ENCODE data around the gene FDXR. TPM values are rescaled to one million over a fixed set of nuclear protein-coding genes. Genes with fewer than 3 reads are reported as not detected.
A peak's percentile ranks its signal among the peaks of the same experiment; 100 is the strongest.

The FDXR gene
- polyA plus RNA-seq, 3 donors: 2.5 to 7.3 (median 6.2) TPM

DNA sequence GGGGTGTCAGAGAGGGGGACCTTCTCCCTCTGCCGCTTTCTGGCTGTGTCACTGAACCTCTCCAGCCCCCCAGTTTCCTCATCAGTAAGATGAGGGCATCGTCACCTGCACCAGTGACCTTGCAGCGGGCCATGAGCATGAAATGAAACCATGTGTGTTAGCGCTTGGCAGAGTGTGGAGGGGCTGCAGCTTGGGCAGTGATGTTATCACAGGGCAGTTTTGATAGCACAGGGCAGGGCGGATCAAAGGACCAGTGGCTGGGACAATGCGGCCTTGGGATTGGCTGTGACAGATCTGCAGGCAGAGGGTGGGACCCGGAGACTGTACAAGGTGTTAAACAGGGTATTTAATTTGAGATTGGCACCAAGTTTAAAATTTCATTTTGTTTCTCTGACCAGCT lies 57.7 kb downstream of the FDXR start:
- no peak overlapping the region for H3K4me2 ChIP-seq (replicated peaks; ENCODE audit: extremely low read depth, low read length, poor library complexity, severe bottlenecking)
- intact Hi-C loops (cut with micrococcal nuclease): no loop called here
- no peak overlapping the region for H3K4me3 ChIP-seq (replicated peaks in 1 of 3; ENCODE audit: low read depth in 2 of 3, low read length in 3 of 3)
- peaks cover 63% of the 10 kb centered on the region for H4K20me1 ChIP-seq (ENCODE audit: insufficient read depth, low read length)
- no peak overlapping the region for H3K27ac ChIP-seq (ENCODE audit: low read depth in 1 of 2, low read length in 2 of 2)
- peaks cover 34 to 62% of the 10 kb centered on the region in 2 donors for H3K36me3 ChIP-seq (replicated peaks in 1 of 2; ENCODE audit: control insufficient read depth in 1 of 2, insufficient read depth in 2 of 2, low read length in 2 of 2)
- peaks cover 37 to 45% of the 10 kb centered on the region in 2 donors for H3K4me1 ChIP-seq (ENCODE audit: control insufficient read depth in 1 of 2, insufficient read depth in 2 of 2, low read length in 2 of 2)
- no peak for DNase-seq
- H3K27ac Mint-ChIP-seq: peak overlapping the region in 1 of 7 donors; percentile 66
- no peak overlapping the region for H3K4me3 Mint-ChIP-seq
- H3K9me3 Mint-ChIP-seq: no peaks in the 10 kb centered on the region
- H3K79me2 ChIP-seq (ENCODE audit: insufficient read depth, low read length): peaks cover 4% of the 10 kb centered on the region
- no peak overlapping the region for H3K9ac ChIP-seq (ENCODE audit: insufficient read depth, low read length, poor library complexity, severe bottlenecking)
- no peak overlapping the region for H2AFZ ChIP-seq (ENCODE audit: insufficient read depth, low read depth, low read length, poor library complexity, severe bottlenecking)
- no peaks in the 10 kb centered on the region for H3K27me3 ChIP-seq (ENCODE audit: control insufficient read depth in 2 of 2, insufficient read depth in 2 of 2, low read length in 2 of 2)
- WGBS (ENCODE audit: insufficient coverage): 100% methylated on average over 6 of the region's 7 CpGs
- H3K36me3 Mint-ChIP-seq: peaks cover 69 to 87% of the 10 kb centered on the region in 2 donors
- H3K9me3 ChIP-seq (replicated peaks in 1 of 2; ENCODE audit: control insufficient read depth in 1 of 2, insufficient read depth in 1 of 2, low read length in 2 of 2): no peaks in the 10 kb centered on the region
- peaks cover 45% of the 10 kb centered on the region for H3K4me1 Mint-ChIP-seq
- TF ChIP-seq, protein P1, sequence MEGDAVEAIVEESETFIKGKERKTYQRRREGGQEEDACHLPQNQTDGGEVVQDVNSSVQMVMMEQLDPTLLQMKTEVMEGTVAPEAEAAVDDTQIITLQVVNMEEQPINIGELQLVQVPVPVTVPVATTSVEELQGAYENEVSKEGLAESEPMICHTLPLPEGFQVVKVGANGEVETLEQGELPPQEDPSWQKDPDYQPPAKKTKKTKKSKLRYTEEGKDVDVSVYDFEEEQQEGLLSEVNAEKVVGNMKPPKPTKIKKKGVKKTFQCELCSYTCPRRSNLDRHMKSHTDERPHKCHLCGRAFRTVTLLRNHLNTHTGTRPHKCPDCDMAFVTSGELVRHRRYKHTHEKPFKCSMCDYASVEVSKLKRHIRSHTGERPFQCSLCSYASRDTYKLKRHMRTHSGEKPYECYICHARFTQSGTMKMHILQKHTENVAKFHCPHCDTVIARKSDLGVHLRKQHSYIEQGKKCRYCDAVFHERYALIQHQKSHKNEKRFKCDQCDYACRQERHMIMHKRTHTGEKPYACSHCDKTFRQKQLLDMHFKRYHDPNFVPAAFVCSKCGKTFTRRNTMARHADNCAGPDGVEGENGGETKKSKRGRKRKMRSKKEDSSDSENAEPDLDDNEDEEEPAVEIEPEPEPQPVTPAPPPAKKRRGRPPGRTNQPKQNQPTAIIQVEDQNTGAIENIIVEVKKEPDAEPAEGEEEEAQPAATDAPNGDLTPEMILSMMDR (IDR thresholded peaks at IDR 0.05): no peak
- peaks cover 2% of the 10 kb centered on the region in 3 donors for H3K27me3 Mint-ChIP-seq (ENCODE audit: low read depth in 3 of 3)

DNA sequence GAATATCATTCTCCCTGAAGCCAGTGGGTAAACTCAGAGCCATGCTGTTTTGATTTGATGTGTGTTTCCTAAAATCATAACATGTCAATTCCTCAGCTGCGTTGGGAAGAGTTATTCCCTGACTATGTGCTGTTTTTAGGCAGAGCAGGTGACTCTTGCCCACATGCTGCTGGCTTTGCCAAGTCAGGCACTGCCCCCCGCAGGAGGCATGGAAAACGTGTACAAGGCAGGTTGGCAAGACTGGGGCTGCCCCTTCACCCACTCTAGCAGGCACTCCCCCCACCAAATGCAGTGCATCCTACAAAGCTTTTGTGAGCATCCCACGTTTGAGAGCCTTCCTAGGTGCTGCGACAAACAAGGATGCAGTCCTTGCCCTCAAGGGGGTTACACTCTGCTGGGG lies 58.3 kb downstream of the FDXR start:
- peaks cover 69% of the 10 kb centered on the region for H4K20me1 ChIP-seq (ENCODE audit: insufficient read depth, low read length)
- Mint-ChIP-seq H3K4me1 (peaks cover 51% of the 10 kb centered on the region), H3K36me3 (peaks cover 69 to 87% of the 10 kb centered on the region in 2 donors), H3K27me3 (ENCODE audit: low read depth in 3 of 3) (peaks cover 2 to 4% (median 2%) of the 10 kb centered on the region in 3 donors), H3K4me3 (no peak overlapping the region), H3K27ac (no peak overlapping the region), H3K9me3 (no peaks in the 10 kb centered on the region)
- no peak overlapping the region for H3K4me2 ChIP-seq (replicated peaks; ENCODE audit: extremely low read depth, low read length, poor library complexity, severe bottlenecking)
- no peaks in the 10 kb centered on the region for H3K9me3 ChIP-seq (replicated peaks in 1 of 2; ENCODE audit: control insufficient read depth in 1 of 2, insufficient read depth in 1 of 2, low read length in 2 of 2)
- peaks cover 41 to 50% of the 10 kb centered on the region in 2 donors for H3K4me1 ChIP-seq (ENCODE audit: control insufficient read depth in 1 of 2, insufficient read depth in 2 of 2, low read length in 2 of 2)
- no peak overlapping the region for H3K27ac ChIP-seq (ENCODE audit: low read depth in 1 of 2, low read length in 2 of 2)
- no peak overlapping the region for H3K9ac ChIP-seq (ENCODE audit: insufficient read depth, low read length, poor library complexity, severe bottlenecking)
- no peak overlapping the region for H3K4me3 ChIP-seq (replicated peaks in 1 of 3; ENCODE audit: low read depth in 2 of 3, low read length in 3 of 3)
- H3K36me3 ChIP-seq (replicated peaks in 1 of 2; ENCODE audit: control insufficient read depth in 1 of 2, insufficient read depth in 2 of 2, low read length in 2 of 2): peaks cover 30 to 59% of the 10 kb centered on the region in 2 donors
- H3K79me2 ChIP-seq (ENCODE audit: insufficient read depth, low read length): peaks cover 7% of the 10 kb centered on the region
- no peak for DNase-seq
- no peak overlapping the region for H2AFZ ChIP-seq (ENCODE audit: insufficient read depth, low read depth, low read length, poor library complexity, severe bottlenecking)
- WGBS (ENCODE audit: insufficient coverage): 78% methylated on average over 5 of the region's 5 CpGs
- no peaks in the 10 kb centered on the region for H3K27me3 ChIP-seq (ENCODE audit: control insufficient read depth in 2 of 2, insufficient read depth in 2 of 2, low read length in 2 of 2)
- intact Hi-C loops (cut with micrococcal nuclease): no loop called here
- TF ChIP-seq, protein P1 (IDR thresholded peaks at IDR 0.05): no peak

Other genes with a start within 250 kb of the FDXR start
- gene CD300E, start 249.3 kb downstream of the FDXR start, polyA plus RNA-seq: 100 to 1,000 TPM in 2 of 3 donors, 10 to 100 TPM in 1; 65.0 to 228 (median 122) TPM
- 100 to 1,000 TPM; 112 to 184 (median 175) TPM for gene CD300LF, start 160.1 kb downstream of the FDXR start, polyA plus RNA-seq
- 10 to 100 TPM; 26.8 to 40.9 (median 33.1) TPM for gene RAB37, start 135.7 kb downstream of the FDXR start, polyA plus RNA-seq
- gene NHERF1, start 124.4 kb downstream of the FDXR start, polyA plus RNA-seq: 100 to 1,000 TPM in 2 of 3 donors, 10 to 100 TPM in 1; 79.5 to 149 (median 131) TPM
- 10 to 100 TPM in 1 of 3 donors, 1 to 10 TPM in 2; 7.1 to 95.6 (median 7.8) TPM for gene NAT9, start 96.6 kb downstream of the FDXR start, polyA plus RNA-seq
- gene GRIN2C, start 13.1 kb downstream of the FDXR start, polyA plus RNA-seq: under 1 TPM in 1 of 3 donors, not detected in 2; 0.04 TPM
- gene FADS6, start 20.6 kb upstream of the FDXR start, polyA plus RNA-seq: not detected
- not detected for gene USH1G, start 50.3 kb upstream of the FDXR start, polyA plus RNA-seq
- gene OTOP2, start 51.3 kb upstream of the FDXR start, polyA plus RNA-seq: under 1 TPM in 1 of 3 donors, not detected in 2; 0.05 TPM
- gene OTOP3, start 62.9 kb upstream of the FDXR start, polyA plus RNA-seq: not detected
- not detected for gene HID1, start 99.8 kb upstream of the FDXR start, polyA plus RNA-seq
- under 1 TPM in 1 of 3 donors, not detected in 2; 0.05 TPM for gene CDR2L, start 114.6 kb upstream of the FDXR start, polyA plus RNA-seq
- 10 to 100 TPM; 18.9 to 52.6 (median 44.4) TPM for gene MRPL58, start 139.7 kb upstream of the FDXR start, polyA plus RNA-seq
- 100 to 1,000 TPM; 139 to 451 (median 437) TPM for gene ATP5PD, start 174.0 kb upstream of the FDXR start, polyA plus RNA-seq
- gene KCTD2, start 174.2 kb upstream of the FDXR start, polyA plus RNA-seq: 10 to 100 TPM in 1 of 3 donors, 1 to 10 TPM in 2; 2.8 to 17.0 (median 2.9) TPM
- 10 to 100 TPM; 26.1 to 99.4 (median 27.0) TPM for gene SLC16A5, start 215.0 kb upstream of the FDXR start, polyA plus RNA-seq
- 10 to 100 TPM in 1 of 3 donors, 1 to 10 TPM in 2; 1.3 to 11.8 (median 2.1) TPM for gene ARMC7, start 237.0 kb upstream of the FDXR start, polyA plus RNA-seq